Mucosa of gallbladder (tissue), 1 donor: ENCODE measurements around the gene LRCH1. TPM values are rescaled to one million over a fixed set of nuclear protein-coding genes. Genes with fewer than 3 reads are reported as not detected.
"Not testable (repeated sequence)": the region's sequence is repeated elsewhere in the genome, so short reads cannot be mapped to it uniquely, and the experiment has no call there.

Source experiments
- DNase-seq: peaks from one replicate; pipeline ENCODE4 v3.0.0-alpha.2; 2020; ENCODE audit warnings: low spot score
- total RNA-seq: library from RNA; stranded (reverse); gene quantifications from one replicate; pipeline ENCODE4 v1.2.1, GENCODE V29; 2021
- donor health status: DM: no; HTN: no; CAD: no.

The LRCH1 gene
- total RNA-seq: 35.6 TPM

DNA sequence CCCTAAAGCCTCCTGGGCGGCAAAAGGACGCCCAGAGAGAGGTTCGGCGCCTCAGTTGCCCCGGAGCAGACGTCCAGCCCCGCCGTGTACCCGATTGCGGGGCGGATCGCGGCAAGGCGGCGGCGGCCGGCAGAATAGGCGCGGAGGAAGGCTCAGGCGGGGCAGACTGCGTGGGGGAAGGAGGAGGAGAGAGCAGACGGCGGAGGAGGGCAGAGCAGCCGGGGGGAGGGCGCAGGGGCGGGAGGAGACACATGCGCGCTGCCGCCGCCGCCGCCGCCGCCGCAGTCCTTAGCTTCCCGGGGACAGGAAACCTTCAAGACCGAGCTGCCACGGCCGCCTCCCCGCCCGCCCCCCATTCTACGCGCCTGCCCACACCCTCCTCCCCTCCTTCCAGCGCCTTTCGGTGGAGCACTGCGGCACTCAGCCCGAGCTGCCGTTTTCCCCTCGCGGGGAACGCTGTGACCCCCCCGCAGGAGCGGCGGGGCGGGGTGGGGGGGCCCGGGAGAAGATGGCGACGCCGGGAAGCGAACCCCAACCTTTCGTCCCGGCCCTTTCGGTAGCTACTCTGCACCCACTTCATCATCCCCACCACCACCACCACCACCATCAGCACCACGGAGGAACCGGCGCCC is at the start of gene LRCH1:
Gene LRCH1 (plus strand): TSS at position 282 of the 632 bp plus-strand sequence. CDS start 227 bp downstream, at position 509.
- peak; percentile 91 for DNase-seq

GRCh38 chr13:46504036-46504435 is 48.9 kb upstream of the LRCH1 start:
- no peak for DNase-seq

DNA sequence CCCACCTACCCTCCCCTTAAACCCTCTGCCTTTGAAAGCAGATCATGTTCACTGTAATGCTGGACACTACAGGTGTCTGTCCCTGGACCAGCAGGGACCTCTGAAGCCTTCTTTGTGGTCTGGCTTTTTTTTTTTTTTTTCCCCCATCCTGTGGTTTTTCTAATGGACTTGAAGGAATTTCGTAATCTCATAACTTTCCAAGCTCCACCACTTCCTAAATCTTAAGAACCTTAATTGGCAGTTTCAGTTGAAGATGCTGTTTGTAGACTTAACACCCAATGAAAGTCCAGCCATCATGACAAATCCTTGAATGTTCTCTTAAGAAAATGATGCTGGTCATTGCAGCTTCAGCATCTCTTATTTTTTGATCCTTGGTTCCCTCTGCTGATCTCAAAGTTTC is 45.0 kb upstream of the LRCH1 start:
- DNase-seq: no peak

GRCh38 chr13:46509981-46510380 is 43.0 kb upstream of the LRCH1 start:
- no peak for DNase-seq

DNA sequence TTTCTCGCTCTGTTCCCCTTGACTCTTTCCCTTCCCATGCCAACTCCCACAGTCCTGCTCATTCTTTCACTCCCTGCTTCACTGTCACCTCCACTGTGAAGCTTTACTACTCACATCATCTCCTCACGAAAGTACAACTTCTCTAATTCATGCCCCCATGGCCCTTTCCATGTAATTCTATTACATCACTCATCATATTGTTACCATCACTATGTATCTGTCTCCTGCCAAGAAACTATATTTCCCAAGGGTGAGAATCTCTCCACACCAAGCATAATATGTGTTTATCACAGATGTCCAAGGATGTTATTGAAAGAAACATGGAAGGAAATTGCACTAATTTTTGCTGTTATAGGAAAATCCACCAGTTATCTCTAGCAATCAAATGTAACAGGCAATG is 37.2 kb upstream of the LRCH1 start:
- no peak for DNase-seq

DNA sequence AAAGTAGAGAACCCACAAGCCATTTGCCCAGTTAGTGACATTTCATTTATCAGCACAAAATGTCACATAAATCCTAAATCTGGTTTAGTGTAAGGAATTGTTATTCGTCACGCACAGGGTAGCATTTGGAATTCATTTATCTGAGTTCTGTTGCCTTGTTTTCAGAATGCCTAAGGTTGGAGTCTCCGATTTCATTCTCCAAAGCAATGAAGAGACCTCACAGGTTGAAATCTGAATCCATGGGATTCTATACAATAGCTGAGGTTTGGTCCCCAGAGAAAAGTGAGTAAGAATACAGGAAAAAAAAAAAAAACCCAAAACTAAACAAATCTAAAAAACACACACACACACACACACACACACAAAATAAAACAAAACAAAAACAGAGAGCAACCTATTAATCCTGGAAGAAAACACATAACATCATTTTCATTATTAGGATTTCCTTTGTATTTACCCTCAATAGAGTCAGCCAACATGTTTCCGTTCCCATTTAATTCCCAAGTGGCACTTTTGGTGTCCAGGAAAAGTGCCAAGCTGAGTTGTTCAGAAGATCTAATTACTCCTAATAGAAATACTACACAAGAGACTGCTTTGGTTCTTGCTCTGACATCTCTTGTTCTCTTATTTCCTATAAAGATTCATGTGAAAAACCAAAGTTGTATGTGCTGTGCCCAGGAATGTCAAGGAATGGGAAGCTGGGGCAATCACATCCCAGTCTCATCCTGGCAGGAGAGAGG is 36.2 kb upstream of the LRCH1 start:
- DNase-seq: no peak

- not testable (repeated sequence) for DNase-seq
Observed at GRCh38 chr13:46517748-46518147, 35.2 kb upstream of the LRCH1 start.

GRCh38 chr13:46519182-46519581 is 33.8 kb upstream of the LRCH1 start:
- no peak for DNase-seq

- no peak for DNase-seq
Observed at GRCh38 chr13:46520166-46520565, 32.8 kb upstream of the LRCH1 start.

- DNase-seq: no peak
Observed at GRCh38 chr13:46521486-46521885, 31.5 kb upstream of the LRCH1 start.

GRCh38 chr13:46521921-46522747 is 30.8 kb upstream of the LRCH1 start:
- no peak for DNase-seq

DNA sequence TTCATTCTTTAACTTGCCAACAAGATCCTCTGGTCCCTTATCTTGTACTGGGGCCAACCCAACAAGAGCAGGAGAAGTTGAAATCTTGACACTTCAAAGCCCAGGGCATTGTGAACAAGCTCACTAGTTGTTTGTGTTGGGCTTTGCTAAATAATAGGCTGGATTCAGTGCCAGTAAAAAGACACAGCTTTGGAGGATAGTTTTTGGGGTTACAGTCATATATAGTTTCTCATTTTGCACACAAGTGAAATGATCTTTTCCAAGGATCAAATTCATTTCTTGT is 30.3 kb upstream of the LRCH1 start:
- no peak for DNase-seq

DNA sequence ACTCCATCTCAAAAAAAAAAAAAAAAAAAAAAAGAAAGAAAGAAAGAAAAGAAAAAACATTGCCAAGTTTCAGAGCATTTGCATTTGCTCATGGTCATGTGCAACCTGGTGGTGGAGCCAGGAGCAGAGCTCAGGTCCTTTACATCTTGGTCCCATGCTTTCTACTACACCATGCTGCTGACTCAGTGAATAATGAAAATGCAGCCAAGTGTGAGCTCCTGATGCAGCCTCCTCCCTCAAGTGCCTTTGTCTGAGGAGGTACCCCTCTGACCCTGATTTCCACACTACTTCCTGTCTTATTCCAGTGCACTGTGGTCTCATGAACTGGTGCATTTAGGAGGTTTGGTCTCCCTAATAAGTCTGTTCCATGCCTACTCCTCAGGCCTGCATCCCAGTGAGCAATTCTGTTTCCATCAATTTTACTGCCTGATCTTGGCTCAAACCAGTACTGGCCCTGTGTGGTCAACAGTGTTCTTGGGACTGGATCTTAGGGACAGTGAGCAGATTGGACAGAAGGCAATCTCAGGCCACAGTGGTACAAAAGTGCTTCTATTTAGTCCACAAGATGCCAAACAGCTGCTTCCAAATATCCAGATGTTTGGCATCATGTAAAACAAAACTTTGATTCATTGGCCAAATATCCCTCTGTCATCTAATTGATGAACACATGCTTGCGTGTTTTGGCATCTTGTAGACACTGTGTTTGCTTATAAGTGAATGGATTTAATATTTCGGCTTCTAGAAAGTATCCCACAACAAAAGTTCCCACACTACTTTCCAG is 28.8 kb upstream of the LRCH1 start:
- no peak for DNase-seq

GRCh38 chr13:46526100-46526735 is 26.8 kb upstream of the LRCH1 start:
- no peak for DNase-seq

DNA sequence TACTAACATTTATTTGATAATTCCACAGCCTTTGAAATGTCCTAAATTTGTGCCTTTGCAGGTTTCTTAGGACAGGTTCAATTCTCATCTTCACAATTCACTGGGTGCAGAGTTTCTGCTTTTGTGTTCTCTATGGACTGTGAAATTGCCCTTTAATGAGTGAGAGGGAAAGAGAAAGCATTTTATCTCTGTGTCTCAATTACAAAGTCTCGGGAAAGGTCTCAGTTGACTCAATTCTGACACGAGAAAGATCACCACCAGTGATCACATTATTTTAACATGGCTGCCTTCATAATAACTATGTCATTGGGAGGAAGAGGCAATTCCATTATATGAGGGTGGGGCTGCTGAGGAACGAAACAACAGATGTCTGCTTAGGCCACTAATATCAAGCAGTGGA is 26.2 kb upstream of the LRCH1 start:
- DNase-seq: no peak

DNA sequence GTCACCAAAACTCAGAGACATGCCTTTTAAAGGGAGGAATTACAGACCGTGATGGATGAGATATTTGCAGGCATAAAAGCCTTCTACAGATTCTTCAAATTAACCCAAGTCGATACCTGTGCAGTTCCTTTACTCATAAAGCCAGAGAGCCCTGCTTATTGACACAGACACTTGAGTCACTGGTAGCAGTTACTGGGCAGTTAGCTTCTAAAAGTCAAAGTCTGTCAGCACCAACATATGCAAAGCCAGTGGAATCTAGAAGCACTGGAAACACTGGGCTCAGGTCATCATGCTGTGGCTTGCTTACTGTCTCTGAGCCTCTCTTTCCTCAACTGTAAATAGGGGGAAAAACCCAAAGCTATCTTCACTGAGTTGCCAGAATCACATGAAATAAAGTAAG is 25.7 kb upstream of the LRCH1 start:
- DNase-seq: no peak

DNA sequence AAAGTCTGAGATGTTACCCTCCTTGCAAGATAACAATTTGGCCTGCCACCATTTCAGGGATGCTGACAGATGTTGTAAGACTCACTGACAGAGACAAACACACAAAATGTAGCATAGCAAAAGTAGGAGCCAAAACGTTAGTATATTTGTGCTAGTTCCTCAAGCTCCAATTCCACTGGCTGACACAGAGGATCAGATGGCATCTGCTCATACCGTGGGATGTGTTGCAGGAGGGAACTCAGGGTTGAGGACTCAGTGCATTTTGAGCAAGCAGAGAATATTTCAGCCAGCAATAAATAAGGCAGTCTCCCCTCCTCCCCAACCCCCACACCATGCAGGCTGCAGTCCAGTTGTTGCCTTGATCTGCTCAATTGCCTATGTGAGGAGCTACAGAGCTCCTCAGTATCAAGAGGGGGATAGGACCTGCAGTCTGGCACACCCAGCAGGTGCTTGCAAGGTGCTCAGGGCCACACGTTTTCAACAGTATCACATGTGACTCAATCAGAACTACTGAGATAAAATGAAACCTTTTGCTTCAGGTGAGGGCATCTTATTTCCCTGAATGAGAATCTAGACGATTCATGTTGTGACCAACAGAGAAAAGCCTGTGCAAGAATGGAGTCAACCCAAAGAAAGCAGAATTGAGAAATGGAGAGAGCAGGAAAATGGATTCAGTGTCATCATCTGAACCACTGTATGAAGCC is 23.6 kb upstream of the LRCH1 start:
- no peak for DNase-seq

- DNase-seq: no peak
Observed at GRCh38 chr13:46530084-46530935, 22.7 kb upstream of the LRCH1 start.

GRCh38 chr13:46531953-46532352 is 21.0 kb upstream of the LRCH1 start:
- DNase-seq: no peak

DNA sequence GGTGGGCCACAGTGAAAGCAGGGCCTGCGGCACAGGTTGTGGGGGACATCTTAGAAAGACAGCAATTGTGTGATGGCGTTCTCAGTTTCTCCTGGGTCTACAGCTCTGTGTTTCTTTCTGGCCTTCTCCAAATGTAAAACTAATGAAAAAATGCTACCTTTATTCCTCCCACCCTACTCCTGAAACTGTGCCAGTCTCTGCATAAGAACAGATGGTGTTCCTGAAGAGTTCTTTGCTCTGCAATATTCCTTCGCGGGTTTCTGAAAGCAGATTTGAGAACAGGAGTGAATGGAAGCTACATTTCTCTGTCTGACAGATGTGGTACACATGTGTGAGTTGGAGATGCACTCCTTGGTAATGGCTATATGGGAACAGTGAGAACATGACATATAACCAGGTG is 18.0 kb upstream of the LRCH1 start:
- DNase-seq: no peak
